ENCODE measurements around the gene SLC25A13.
"Not testable (repeated sequence)": the region's sequence is repeated elsewhere in the genome, so short reads cannot be mapped to it uniquely, and the experiment has no call there.

SLC25A13 gene, protein sequence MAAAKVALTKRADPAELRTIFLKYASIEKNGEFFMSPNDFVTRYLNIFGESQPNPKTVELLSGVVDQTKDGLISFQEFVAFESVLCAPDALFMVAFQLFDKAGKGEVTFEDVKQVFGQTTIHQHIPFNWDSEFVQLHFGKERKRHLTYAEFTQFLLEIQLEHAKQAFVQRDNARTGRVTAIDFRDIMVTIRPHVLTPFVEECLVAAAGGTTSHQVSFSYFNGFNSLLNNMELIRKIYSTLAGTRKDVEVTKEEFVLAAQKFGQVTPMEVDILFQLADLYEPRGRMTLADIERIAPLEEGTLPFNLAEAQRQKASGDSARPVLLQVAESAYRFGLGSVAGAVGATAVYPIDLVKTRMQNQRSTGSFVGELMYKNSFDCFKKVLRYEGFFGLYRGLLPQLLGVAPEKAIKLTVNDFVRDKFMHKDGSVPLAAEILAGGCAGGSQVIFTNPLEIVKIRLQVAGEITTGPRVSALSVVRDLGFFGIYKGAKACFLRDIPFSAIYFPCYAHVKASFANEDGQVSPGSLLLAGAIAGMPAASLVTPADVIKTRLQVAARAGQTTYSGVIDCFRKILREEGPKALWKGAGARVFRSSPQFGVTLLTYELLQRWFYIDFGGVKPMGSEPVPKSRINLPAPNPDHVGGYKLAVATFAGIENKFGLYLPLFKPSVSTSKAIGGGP

DNA sequence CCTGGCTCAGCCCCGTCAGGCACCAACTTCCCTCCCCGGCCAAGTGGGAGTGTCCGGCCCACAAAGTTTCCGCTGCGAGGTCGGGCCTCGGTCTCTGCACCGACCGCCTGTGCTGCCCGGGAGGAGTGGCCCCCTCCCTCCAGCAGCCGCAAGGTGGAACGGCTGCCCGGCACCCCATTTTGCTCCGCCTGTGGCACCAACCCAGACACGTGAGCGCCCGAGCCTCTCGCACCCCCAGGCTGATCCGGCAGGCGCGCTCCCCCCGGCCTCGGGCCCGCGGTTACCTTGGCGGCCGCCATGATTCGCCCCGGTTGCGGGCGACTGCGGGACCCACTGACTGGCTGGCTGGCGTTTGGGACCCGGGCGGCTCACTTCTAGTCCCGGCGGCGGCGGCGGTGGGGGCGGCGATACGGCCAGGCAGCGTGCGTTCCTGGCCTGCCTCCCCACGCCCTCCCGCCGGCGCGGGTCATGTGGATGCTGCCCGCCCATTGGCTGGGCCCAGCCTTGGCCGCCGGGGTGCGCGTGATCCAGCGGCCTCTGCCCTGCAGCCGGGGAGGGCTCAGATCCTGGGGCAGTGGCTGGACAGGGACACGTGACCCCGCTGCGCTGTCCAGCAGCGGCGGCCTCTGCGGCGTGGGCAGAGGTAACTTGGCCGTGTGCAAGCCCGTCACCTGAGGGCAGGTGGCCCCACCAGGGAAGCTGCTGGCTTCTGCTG, at the start of gene SLC25A13:
Gene SLC25A13 (minus strand): TSS at position 441 of the 715 bp plus-strand sequence. CDS start 142 bp downstream, at position 299.
- peak; percentile 78 to 83 for ATAC-seq (replicated peaks)
- H3K4me1 Mint-ChIP-seq: peaks cover 22 to 58% of the 10 kb centered on the region in 2 donors

GRCh38 chr7:96365916-96366315, 44.0 kb upstream of the SLC25A13 start:
- not testable (repeated sequence) for H3K4me3 Mint-ChIP-seq; H3K4me1 Mint-ChIP-seq; DNase-seq; H3K36me3 Mint-ChIP-seq; H3K27ac Mint-ChIP-seq; ATAC-seq (replicated peaks)
- H3K27me3 Mint-ChIP-seq: peaks cover 8 to 22% of the 10 kb centered on the region in 2 donors
- H3K9me3 Mint-ChIP-seq: peaks cover 0 to 15% of the 10 kb centered on the region in 2 donors

More for the DNA sequence above, at the start of gene SLC25A13:
- Mint-ChIP-seq H3K36me3 (peaks cover 18 to 31% of the 10 kb centered on the region in 2 donors), H3K9me3 (peaks cover 10 to 14% of the 10 kb centered on the region in 2 donors), H3K4me3 (peak within 1 kb of the TSS; percentile 93), H3K27me3 (no peaks in the 10 kb centered on the region), H3K27ac (peak within 1 kb of the TSS; percentile 98)
- peak; percentile 80 for DNase-seq

GRCh38 chr7:96361116-96361857, 39.4 kb upstream of the SLC25A13 start:
- Mint-ChIP-seq H3K4me1 (peaks cover 2 to 4% of the 10 kb centered on the region in 2 donors), H3K4me3 (no peak overlapping the region), H3K36me3 (no peaks in the 10 kb centered on the region), H3K9me3 (peaks cover 0 to 5% of the 10 kb centered on the region in 2 donors), H3K27me3 (peaks cover 3 to 4% of the 10 kb centered on the region in 2 donors), H3K27ac (no peak overlapping the region)
- ATAC-seq (replicated peaks) (no peak), DNase-seq (no peak)

GRCh38 chr7:96359876-96360275, 38.0 kb upstream of the SLC25A13 start:
- ATAC-seq (replicated peaks) (no peak), DNase-seq (no peak)
- H3K4me1 Mint-ChIP-seq: peaks cover 2 to 4% of the 10 kb centered on the region in 2 donors
- no peaks in the 10 kb centered on the region for H3K36me3 Mint-ChIP-seq
- peaks cover 0 to 3% of the 10 kb centered on the region in 2 donors for H3K27me3 Mint-ChIP-seq
- H3K4me3 Mint-ChIP-seq: no peak overlapping the region
- no peaks in the 10 kb centered on the region for H3K9me3 Mint-ChIP-seq
- H3K27ac Mint-ChIP-seq: no peak overlapping the region

DNA sequence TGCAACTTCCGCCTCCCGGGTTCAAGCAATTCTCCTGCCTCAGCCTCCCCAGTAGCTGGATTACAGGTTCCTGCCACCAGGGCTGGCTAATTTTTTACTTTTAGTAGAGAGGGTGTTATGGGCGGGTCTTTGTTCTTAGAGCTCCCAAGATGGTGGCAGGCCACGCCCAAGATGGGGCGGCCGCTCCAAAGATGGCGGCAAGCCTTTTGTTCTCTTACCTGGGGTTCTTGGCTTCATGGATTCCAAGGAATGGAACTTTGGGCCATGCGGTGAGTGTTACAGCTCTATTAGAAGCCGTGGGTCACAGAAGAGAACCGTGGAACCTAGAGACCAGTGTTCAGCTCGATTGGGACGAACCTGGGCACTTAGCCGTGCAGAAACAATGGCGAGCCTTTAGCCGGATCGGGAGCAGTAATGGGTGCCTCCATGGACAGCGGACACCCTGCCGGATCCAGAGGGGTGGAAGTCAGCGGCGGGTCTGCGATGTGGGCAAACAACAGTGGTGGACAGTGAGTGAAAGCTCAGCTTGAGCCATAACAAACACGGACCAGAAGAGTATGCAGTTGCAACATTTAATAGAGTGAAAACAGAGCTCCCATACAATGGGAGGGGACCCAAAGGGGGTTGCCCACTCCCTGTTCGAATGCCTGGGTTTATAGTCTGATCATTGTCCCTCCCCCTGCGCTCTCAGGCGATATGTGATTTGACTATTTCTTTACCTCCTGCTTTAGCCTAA, 36.5 kb upstream of the SLC25A13 start:
- H3K27ac Mint-ChIP-seq; DNase-seq; H3K27me3 Mint-ChIP-seq; H3K4me1 Mint-ChIP-seq; ATAC-seq (replicated peaks); H3K9me3 Mint-ChIP-seq; H3K36me3 Mint-ChIP-seq; H3K4me3 Mint-ChIP-seq: not testable (repeated sequence)

DNA sequence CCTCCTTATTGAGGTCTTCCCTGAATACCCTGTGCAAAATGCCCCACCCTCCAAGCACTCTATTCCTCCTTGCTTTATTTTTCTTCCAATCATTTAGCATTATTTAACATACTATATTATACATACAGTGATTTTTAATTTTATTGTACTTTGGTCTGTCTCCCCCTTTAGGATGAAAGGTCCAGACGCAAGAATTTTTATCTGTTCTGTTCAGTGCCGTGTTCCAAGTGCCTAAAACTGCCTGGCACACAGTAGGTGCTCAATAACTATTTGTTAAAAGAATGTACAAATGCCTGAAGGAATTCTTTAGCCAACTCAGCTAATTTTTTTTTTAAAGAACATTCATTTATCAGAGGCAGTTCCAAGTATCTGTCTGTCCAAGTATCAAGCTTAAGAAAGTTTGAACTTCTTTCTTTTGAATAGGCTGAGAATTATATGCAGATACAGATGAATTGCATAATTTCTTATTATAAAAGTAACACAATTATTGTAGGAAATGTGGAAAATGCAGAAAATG, 34.1 kb upstream of the SLC25A13 start:
- H3K27me3 Mint-ChIP-seq: peaks cover 0 to 3% of the 10 kb centered on the region in 2 donors
- DNase-seq (no peak), ATAC-seq (replicated peaks) (no peak)
- no peak overlapping the region for H3K27ac Mint-ChIP-seq
- H3K9me3 Mint-ChIP-seq: no peaks in the 10 kb centered on the region
- peaks cover 2 to 5% of the 10 kb centered on the region in 2 donors for H3K4me1 Mint-ChIP-seq
- H3K36me3 Mint-ChIP-seq: no peaks in the 10 kb centered on the region
- no peak overlapping the region for H3K4me3 Mint-ChIP-seq

- no peak overlapping the region for H3K27ac Mint-ChIP-seq
- H3K4me3 Mint-ChIP-seq: no peak overlapping the region
- ATAC-seq (replicated peaks): no peak
- H3K4me1 Mint-ChIP-seq: peaks cover 2 to 9% of the 10 kb centered on the region in 2 donors
- no peaks in the 10 kb centered on the region for H3K9me3 Mint-ChIP-seq
- H3K36me3 Mint-ChIP-seq: no peaks in the 10 kb centered on the region
- no peak for DNase-seq
- peaks cover 0 to 3% of the 10 kb centered on the region in 2 donors for H3K27me3 Mint-ChIP-seq
Measured at GRCh38 chr7:96354881-96355280, 33.0 kb upstream of the SLC25A13 start.

DNA sequence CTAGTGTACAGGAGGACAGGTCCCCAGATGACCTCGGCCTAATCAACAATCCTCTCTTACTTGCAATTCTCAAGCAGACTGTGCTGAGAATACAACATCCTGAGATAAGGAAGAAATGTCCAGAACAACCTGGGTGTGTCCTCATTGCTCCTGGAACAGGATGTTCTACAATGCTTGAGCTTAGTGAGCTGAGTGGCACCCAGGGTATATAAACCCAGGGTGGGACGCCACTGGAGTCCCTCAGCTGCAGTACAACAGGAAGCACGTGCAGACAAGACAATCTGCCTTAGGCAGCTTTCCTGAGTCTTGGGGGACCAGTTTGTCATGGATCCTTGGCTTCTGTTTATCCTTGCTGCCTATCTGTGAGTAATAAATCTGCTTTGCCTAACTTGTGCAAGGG, 27.7 kb upstream of the SLC25A13 start:
- no peak for ATAC-seq (replicated peaks)
- Mint-ChIP-seq H3K4me1 (peaks cover 0 to 7% of the 10 kb centered on the region in 2 donors), H3K4me3 (no peak overlapping the region), H3K27me3 (peaks cover 14 to 16% of the 10 kb centered on the region in 2 donors), H3K9me3 (no peaks in the 10 kb centered on the region), H3K27ac (no peak overlapping the region), H3K36me3 (no peaks in the 10 kb centered on the region)
- DNase-seq: no peak

GRCh38 chr7:96347471-96347870, 25.6 kb upstream of the SLC25A13 start:
- Mint-ChIP-seq H3K9me3 (no peaks in the 10 kb centered on the region), H3K4me1 (peaks cover 3 to 14% of the 10 kb centered on the region in 2 donors), H3K4me3 (no peak overlapping the region), H3K27ac (no peak overlapping the region), H3K36me3 (no peaks in the 10 kb centered on the region), H3K27me3 (peaks cover 16 to 22% of the 10 kb centered on the region in 2 donors)
- ATAC-seq (replicated peaks): no peak
- no peak for DNase-seq

DNA sequence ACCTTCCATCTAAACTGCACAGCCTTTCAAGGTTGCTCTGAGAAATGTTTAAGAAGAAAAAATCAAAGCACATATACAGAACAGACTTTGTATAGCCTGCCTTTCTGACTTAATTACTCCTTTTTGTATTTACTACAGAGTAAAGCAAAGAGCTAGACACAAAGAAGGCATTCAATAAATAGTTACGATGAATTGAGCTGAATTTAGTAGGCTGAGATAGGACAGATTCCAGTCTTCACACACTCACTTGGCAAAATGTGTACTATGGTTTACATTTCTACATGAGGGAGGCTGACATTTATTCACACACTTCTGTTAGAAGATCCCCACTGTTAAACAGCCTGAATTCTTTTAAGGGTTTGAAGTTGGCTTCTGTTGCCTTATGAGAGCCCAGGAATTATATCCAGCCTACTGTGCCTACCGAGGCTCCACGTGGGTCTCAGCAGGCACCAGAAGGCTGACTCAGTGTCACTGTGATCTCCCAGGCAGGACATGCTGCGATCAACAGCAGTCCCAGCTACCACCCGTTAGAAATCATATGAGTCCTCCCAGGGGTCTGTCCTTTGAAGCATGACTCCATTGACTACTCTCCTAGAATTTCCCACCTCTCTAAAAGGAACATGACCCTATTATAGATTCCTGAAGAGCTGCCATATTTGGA, 24.5 kb upstream of the SLC25A13 start:
- H3K4me3 Mint-ChIP-seq: no peak overlapping the region
- DNase-seq (no peak), ATAC-seq (replicated peaks) (no peak)
- no peak overlapping the region for H3K27ac Mint-ChIP-seq
- H3K9me3 Mint-ChIP-seq: no peaks in the 10 kb centered on the region
- peaks cover 3 to 14% of the 10 kb centered on the region in 2 donors for H3K4me1 Mint-ChIP-seq
- peaks cover 16 to 22% of the 10 kb centered on the region in 2 donors for H3K27me3 Mint-ChIP-seq
- H3K36me3 Mint-ChIP-seq: no peaks in the 10 kb centered on the region

DNA sequence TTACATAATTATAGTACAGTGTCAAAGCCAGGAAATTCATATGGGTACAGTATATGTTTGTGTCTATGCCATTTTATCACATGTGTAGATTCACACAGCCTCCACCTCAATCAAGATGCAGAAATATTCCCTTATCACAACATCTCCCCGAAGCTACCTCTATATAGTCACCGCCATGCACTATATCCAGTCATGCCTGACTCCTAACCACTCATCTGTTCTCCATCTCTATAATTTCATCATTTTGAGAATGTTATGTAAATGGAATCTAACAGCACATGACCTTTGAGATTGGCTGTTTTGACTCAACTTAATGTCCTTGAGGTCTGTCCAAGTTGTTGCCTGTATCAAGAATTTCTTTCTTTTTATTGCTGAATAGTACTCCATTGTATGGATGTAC, 22.3 kb upstream of the SLC25A13 start:
- H3K4me1 Mint-ChIP-seq: peaks cover 3 to 6% of the 10 kb centered on the region in 2 donors
- ATAC-seq (replicated peaks) (peak; percentile 79 to 88), DNase-seq (no peak)
- H3K36me3 Mint-ChIP-seq: no peaks in the 10 kb centered on the region
- peaks cover 24 to 37% of the 10 kb centered on the region in 2 donors for H3K27me3 Mint-ChIP-seq
- H3K9me3 Mint-ChIP-seq: peaks cover 0 to 1% of the 10 kb centered on the region in 2 donors
- peak overlapping the region; percentile 33 for H3K27ac Mint-ChIP-seq
- H3K4me3 Mint-ChIP-seq: no peak overlapping the region

- no peak for DNase-seq
- H3K4me1 Mint-ChIP-seq: peaks cover 3 to 6% of the 10 kb centered on the region in 2 donors
- peaks cover 0 to 2% of the 10 kb centered on the region in 2 donors for H3K9me3 Mint-ChIP-seq
- no peak overlapping the region for H3K4me3 Mint-ChIP-seq
- H3K36me3 Mint-ChIP-seq: no peaks in the 10 kb centered on the region
- no peak for ATAC-seq (replicated peaks)
- H3K27me3 Mint-ChIP-seq: peaks cover 18 to 38% of the 10 kb centered on the region in 2 donors
- no peak overlapping the region for H3K27ac Mint-ChIP-seq
Measured at GRCh38 chr7:96342049-96342448, 20.2 kb upstream of the SLC25A13 start.
